HG03108 (cell line): ENCODE data around the gene GTF2A1L.
"Not testable (repeated sequence)": the region's sequence is repeated elsewhere in the genome, so short reads cannot be mapped to it uniquely, and the experiment has no call there.

Experiments
- ATAC-seq: cut with Tn5 transposase; IDR thresholded peaks from one replicate; pipeline ENCODE4 v1.9.1; 2021; ENCODE audit warnings: moderate library complexity; ENCODE audit not compliant: unreplicated experiment

GTF2A1L gene

DNA sequence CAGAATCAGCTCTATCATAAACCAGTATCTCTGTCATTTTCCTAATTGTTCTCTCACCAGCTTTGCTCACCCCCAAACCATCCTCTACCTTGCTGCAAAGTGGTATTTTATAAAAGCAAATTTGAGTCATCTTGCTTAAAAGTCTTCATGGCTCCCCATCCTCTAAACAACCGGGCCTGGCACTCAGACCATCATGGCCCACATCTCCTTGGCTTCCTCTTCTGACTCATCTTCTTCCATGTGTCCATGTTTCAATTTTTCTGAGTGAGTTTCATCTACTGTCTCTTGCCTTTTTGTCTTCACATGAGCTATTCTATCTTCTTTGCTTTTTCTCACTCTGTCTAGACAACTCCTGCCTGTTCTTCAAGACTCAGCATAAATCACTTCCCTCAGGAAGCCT, 79.2 kb downstream of the GTF2A1L start:
- no peak for ATAC-seq

DNA sequence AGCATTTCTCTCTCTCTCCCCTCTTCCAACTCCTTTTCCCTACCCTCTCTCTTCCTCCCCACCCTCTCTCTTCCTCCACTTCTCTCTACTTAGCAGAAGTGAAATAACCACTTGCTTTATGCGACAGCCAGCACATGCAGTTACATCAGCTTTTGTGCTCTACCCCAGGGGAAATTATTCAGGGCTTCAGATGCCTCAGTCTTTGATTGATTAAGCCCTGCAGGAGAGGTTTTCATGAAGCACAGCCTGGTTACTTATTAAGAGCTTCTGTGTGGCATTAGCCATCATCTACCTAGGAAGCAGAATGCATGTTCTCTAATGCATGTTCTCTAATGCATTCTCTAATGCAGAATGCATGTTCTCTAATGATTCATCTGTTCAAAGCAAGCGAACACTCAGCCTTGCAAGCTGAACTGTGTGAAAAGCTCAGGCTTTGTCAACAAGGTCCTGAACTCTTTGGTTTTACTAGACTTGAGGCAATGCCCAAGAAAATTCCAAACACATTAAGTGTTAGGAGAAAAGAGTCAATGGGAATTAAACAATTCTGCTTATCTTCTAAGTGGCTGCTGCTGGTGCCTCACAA, 81.8 kb downstream of the GTF2A1L start:
- no peak for ATAC-seq

DNA sequence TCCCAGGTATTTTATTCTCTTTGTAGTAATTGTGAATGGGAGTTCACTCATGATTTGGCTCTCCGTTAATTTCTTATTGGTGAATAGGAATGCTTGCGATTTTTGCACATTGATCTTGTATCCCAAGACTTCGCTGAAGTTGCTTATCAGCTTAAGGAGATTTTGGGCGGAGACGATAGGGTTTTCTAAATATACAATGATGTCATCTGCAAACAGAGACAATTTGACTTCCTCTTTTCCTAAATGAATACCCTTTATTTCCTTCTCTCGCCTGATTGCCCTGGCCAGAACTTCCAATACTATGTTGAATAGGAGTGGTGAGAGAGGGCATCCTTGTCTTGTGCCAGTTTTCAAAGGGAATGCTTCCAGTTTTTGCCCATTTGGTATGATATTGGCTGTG, 86.0 kb downstream of the GTF2A1L start:
- not testable (repeated sequence) for ATAC-seq

DNA sequence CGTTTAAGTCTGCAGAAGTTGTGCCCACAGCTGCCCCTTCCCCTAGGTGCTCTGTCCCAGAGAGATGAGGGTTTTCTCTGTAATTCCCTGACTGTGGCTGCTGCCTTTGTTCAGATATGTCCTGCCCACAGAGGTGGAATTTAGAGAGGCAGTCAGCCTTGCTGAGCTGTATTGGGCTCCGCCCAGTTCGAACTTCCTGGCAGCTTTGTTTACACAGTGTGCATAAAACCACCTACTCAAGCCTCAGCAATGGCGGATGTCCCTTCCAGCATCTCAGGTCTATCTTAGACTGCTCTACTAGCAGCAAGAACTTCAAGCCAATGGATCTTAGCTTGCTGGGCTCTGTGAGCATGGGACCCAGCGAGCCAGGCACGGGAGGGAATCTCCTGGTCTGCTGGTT, 89.8 kb downstream of the GTF2A1L start:
- ATAC-seq, result no peak

DNA sequence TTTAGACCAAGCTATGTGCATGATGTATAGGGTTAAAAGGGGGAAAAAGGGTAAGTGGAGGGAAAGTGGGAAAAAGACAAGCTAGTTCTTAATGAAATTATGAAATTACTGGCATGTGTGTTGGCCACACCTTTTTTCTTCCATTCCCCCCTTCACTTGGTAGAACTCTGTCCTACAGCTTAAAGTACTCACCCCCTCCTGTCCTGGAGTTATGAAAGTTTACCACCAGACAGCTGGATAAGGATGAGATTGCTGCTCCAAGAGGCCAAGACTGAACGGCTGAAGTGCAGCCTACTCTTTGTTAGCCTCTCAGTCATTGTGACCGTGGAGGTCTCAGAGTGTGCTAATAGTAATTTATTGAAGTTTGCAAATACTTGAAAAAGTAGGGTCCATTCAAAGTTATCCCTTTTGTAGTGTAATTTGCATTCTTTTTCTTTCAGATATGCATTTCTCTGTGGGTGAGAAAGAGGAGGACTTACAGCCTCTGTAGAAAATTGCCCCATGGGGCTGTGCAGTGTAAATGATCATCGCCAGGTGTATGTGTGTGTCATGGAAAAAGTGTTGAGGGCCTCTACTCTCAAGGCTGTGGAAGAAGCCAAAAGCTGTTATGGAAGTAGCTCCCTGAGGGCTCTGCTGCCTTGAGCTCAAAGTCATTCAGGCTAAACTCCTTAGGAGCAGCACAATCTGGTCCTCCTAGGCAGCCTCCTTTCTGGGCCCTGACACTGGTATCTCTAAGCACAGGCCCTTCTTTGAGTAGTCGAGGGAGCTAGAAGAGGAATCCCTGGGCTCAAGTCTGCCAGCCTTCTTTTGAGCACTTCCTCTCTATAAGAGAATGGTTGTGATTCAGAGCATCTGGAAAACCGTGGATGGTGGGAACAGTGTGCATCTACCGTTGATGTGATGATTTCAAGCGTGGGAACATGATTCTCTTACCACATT, 91.7 kb downstream of the GTF2A1L start:
- no peak for ATAC-seq

DNA sequence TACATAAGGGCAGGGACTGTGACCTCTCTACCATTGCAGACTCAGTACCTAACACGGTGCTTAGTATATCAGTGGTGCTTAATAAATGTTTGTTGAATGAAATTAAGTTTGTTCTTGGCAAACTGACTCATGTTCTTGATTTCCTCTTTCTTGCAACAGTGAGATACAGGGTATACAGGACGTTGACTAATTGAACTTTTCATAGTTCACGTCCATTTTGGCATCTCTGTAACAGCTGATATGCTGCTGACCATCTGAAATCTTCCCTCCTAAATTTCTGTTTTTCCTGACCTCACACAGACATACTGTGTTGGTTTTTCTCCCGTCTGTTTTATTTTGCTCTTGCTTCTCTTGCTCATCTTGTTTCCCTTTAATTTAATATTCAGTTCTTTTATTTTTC, 93.7 kb downstream of the GTF2A1L start:
- ATAC-seq, result no peak

DNA sequence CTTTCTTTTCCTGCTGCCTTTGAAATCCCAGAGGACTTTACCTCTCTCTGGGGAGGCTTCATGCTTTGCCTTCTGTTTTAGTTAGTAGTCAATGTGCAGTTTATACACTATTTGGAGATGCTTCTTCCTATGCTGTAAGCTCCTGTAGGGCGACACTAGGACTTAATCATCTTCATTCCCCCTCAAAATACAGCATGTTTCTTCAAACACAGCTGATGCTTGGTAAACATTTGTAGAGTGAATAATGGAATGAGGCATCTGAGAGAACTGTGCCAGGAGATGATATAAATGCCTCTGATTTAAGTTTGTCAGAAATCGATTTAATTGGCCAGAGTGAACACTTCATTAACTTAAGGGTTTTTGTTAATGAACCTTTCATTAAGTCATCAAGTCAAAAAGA, 94.5 kb downstream of the GTF2A1L start:
- no peak for ATAC-seq

DNA sequence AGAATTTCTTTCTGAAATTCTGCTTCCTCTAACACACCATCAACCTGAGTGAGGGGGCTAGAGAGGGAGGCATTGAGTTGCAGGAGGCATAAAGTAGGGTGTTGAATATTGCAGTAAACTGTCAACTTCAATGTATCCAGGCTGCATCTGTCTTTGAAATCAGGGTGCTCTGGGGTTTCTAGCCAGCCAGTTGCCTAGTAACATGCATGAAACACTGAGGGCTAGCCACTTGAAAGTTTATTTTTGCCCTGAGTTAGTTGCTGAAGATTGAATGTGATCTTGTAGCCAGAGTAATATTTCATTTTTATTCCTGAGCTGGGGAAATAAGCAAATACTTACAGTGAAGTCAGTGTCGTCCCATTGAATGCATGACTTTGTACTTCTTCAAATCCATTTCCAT, 96.0 kb downstream of the GTF2A1L start:
- ATAC-seq, result no peak

DNA sequence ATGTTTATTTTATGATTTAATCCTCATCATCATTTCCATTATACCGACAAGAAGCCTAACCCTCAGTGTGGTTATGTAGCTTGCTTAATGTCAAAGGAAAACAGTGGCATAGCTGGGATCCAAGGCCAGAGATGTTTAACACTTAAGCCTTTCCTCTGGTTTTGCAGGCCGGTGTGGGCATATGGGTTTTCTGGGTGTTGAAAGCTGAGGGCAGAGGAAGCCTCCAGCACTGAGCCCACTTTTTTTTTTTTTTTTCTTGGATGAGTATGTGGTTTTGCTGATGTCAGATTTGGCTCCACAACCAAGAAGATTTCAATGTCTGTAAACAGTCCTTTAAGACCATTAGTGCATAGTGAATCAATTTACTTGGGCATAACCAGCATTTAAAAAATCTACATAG, 96.6 kb downstream of the GTF2A1L start:
- ATAC-seq, result no peak

DNA sequence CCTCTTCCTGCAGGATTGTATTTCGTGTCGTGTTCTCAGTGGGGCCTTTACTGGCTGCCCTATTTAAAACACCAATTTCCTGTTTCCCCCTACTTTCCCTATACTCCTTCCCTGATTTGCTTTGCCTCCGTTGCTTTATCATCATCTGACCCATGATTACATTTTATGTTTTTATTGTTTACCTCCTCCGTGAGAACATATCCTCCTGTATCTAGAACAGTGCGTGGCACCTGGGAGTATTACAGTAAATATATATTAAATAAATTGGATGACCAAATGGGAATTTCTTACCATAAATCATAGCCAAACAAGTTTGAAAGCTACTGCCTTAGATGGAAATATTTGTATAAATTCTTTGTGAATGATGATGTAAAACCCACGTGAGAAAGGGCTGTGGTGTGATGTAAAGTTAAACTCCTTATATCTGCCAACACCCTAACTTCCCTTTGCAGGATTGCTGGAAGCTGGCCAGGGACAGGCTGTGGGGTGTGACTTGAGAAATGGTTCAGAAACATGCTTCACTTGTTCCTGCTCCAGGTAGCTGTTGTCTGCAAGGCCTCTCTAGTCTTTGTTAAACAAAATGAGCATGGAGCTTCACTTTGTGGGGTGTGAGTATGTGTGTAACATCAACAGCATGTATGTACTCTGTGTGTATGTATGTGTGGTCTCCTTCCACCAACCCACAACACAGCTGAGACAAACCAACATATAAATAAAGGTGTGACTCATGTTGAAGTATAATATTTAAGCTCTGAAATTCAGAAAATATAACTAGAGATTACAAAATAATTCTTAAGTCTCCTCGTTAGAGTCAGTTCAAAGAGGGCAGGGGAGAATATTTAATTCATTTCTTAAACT, 97.6 kb downstream of the GTF2A1L start:
- ATAC-seq, result no peak

DNA sequence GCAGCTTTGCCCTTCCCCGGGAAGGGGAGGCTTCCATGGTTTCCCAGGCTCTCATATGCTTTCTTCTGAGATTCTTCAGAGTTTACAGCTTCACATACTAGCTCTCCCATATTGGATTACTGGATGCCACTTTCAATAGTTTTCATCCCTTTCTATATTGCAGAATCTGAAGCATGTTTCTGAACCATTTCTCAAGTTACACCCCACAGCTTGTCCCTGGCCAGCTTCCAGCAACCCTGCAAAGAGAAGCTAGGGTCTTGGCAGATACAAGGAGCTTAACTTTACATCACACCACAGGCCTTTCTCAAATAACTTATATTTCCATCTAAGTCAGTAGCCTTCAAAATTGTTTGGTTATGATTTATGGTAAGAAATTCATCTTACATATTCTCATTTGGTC, 98.3 kb downstream of the GTF2A1L start:
- no peak for ATAC-seq

DNA sequence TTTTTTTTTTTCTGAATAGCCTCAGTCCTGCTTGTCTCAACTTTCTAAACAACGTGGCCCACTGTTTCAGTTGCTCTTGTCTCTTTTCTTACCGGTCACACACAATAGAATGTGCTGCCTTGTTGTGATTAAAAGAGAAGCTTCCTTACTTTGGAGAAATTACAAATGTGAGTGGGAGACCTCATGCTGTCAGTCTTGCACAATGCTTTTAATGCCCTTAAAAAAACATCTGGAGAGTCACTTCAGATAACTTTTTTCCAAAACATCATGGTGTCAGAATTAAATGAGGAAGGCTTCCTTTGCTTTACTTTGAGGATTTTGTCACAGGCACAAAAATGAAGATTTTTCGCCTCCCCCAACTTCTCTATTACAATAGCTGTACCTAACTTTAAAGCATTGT, 100.2 kb downstream of the GTF2A1L start:
- ATAC-seq, result no peak

DNA sequence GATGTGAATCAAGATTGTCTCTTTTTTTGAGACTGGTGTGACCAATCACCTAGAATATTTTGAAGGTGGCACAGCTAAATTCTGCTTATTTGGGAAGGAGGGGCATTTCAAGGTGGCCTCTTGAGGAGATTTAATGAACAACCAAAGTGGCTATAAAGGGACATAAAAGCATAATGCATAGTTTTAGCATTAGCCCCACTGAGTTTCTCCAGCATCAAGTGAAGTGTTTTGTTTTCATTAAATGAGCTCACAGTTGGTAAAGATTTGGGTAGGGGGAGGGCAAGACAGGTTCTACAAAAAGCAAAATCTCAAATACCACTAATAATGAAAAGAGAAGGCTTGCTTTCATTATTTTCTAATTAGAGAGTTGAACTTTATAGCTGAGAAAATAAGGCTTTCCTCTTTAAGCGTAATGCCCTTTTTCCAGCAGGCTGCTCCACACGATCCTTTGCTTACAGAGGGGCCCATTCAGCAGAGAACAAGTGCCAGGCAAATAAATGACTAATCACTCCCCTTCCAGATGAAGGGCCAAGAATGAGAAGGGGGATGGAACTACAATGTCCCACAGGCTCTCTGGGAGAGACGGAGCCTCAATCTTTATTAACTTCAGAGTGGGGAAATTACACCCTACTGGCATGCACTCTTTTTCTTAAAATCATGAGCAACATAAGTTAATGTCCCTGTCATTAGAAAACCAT, 102.0 kb downstream of the GTF2A1L start:
- ATAC-seq, result no peak

DNA sequence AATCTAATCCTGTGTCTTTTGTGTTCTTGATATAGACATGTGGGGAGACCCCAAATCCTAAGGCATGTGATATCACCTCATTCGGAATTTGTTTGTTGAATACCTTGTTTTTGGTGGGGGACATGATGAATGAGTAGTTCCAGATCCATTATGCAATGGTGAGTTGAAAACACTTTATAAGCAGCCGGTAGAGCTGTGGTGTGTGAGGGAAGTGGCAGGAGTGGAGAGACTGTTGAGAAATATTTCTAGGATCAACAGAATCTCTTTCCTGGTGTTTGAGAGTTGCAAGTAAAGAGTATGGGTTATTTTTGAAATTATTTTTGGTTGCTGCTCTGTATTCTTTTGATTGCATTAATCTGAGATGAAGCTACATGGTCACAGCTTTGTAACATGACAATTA, 103.5 kb downstream of the GTF2A1L start:
- no peak for ATAC-seq

DNA sequence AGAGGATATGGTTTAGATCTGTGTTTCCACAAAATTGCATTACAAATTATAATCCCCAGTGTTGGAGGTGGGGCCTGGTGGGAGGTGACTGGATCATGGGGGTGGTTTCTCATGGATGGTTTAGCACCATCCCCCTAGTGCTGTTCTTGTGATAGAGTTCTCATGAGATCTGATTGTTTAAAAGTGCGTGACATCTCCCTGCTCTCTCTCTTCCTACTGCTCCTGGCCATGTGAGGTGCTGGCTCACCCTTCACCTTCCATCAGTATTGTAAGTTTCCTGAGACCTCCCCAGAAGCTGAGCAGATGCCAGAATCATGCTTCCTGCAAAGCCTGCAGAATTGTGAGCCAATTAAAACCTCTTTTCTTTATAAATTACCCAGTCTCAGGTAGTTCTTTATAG, 104.7 kb downstream of the GTF2A1L start:
- ATAC-seq, result no peak

DNA sequence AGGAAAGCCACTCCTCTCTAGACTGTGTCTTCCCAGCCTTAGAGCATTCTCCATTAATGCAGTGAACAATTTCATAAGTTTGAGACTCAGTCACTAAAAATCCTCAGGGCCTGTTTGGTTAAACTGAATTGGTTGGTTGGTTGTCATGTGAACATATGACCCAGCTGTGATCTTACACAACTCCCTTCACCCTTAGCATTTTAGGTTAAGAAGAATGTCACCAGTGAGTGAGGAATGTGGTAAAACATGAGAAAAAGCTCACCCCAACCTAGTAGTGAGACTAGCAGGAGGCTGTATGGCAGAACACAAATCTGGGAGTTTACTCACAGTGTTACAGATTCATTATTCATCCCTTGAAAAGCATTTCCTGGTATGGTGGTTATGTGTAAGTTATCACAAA, 105.5 kb downstream of the GTF2A1L start:
- ATAC-seq, result no peak

DNA sequence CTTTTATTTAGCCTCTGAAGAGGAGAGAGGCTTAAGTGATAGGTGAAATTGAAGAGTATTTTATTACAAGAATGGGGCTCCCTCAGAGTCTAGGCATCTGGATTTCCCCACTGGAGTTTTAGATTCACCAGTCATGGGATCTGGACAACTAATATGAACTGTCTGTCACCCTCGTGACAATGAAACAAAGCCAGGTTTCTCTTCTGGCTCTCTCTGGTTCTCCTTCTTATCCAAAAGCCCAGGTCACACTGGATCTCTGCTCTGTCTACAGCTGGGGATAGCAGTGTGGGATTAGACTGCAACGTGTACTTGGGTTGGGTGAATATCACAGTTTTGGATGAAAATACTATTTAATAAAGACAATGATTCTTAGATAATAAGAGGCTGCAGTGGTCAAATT, 106.6 kb downstream of the GTF2A1L start:
- ATAC-seq, result no peak

DNA sequence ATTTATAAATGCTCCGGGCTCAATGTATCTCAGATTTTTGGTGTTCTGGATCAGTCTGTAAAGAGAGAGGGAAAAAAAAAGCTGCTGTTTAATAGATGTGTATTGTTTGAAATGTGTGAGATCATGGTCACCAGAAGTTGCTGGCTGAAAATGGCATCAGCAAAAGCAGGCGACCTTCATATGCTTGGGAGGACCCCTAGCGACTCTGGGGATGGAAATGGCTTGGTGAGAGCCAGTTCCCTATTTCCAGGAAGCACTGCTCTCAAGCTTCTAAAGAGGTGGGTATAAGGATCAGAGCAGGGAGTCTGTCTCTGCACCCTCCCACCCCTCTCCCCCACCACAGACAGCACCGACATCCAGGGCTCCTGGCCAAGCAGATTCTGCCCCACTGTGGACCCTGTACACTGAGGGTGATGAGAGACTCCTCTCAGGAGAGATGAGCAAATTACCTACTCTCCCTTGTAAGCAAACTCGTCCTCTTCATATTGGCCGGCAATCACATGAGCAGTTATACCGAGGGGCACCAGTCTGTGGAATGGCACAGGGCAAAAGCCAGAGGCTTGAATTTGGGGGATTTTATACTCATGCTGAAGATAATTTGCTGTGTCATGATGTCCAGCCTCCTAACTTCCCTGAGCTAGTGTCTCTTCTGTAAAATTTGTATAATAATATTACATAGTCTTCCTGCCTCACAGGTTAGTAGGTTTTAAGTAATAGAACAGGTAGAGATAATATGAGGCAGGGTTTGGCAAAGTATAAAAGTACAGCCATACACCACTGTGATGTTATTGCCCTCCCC, 108.2 kb downstream of the GTF2A1L start:
- ATAC-seq, result no peak

DNA sequence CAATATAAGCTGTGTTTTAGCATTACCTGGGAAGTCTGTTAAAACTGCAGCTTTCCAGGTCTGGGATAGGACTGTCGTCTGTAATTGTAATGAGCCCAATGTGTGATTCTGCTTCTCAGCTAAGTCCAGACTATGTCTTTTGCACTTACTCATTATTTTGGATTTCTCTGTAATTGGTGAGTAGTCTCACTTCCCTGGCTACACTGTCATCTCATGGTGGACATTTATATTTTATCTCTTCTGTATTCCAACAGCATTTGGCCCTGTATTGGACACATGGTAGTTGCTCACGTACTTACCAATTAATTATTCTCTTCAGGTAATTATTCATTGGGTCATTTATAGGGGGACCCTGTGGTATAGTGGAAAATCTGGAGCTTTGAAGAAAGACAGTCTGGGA, 109.9 kb downstream of the GTF2A1L start:
- no peak for ATAC-seq

DNA sequence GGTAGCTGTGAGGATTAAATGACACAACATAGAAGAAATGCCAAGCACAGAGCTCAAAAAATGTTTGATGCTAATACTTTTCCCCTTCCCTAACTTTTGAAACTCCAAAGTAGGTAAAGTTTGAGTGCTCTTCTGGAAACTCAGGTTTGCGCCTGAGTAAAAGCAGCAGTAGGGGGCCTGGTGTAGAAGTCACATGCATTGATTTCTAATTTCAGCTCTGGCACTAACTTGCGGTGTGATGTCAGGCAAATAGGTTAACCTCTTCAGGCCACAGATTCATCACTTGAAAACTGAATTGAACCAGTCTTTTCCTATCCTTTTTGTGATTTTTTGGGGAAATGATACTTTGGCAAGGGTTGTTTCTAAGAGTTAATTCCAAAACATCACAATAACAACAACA, 110.6 kb downstream of the GTF2A1L start:
- ATAC-seq, result no peak
